ENCODE measurements around the gene MAB21L1. TPM values are rescaled to one million over a fixed set of nuclear protein-coding genes. Genes with fewer than 3 reads are reported as not detected.

Gene MAB21L1
- total RNA-seq, 4 donors from 2014 or later = 0.39 to 2.2 (median 1.2) TPM; not detected in 1

DNA sequence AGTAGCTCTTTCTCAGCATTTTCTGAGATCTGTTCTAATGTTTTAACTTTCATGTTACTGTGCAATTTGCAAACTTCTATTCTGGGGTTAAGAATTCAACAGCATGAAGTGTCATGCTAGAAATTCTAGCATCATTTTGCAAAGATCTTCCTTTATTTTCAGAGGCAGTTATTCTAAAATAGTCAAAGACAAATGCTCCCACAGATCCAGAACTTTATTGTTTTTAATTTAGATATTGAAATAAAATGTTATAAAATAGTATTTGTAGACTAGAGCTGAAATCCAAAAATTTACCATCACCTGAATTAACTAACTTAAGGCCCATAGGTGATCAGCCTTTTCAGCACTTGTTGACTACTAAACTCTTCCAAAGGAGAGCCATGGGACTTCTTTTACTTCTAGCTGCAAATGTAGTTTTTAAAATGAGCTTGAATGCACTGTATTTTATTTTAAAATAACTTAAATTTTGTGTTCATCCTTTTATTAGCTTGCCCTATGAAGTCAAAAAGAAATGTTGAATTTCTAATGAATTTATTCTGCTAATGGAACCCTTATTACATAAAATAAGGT lies 3.2 kb downstream of the MAB21L1 start:
- peak overlapping the region; percentile 59 for H3K4me3 ChIP-seq
- H3K4me1 ChIP-seq = peaks cover 17% of the 10 kb centered on the region

DNA sequence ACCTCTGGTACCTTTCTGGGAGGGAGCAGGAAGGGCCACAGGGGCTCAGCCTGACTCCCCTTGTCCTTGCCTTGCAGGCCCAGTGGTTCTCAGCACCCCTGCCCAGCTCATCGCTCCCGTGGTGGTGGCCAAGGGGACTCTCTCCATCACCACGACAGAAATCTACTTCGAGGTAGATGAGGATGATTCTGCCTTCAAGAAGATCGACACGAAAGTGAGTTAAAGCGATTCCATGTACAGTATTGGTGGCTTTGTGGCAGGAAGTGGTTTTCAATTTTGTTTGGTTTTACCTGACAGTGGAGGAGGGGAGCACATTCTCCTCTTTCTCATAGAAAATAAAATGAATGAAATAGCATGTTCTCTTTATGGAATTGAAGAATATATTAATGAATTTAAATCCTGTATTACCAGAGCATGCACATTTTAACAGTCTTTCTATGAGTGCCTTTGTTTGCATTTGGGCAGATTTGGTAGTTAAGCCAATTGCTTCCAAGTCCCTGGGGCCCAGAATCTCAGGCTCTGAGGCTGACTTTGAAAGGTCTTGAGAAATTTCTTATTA lies 4.1 kb downstream of the MAB21L1 start:
- Histone ChIP-seq H3K36me3 (no peaks in the 10 kb centered on the region), H3K4me3 (peak overlapping the region; percentile 59), H3K27ac (no peak overlapping the region), H3K9me3 (no peaks in the 10 kb centered on the region), H3K4me1 (peaks cover 17% of the 10 kb centered on the region), H3K27me3 (peaks cover 64% of the 10 kb centered on the region)
- 41% methylated on average over 7 of the region's 7 CpGs for WGBS
- no peak for DNase-seq (ENCODE audit: low spot score in 2 of 2)
- no peak for TF ChIP-seq POLR2A (IDR thresholded peaks at IDR 0.05)
- TF ChIP-seq POLR2AphosphoS5 (IDR thresholded peaks at IDR 0.05) = no peak
- TF ChIP-seq EP300 (IDR thresholded peaks at IDR 0.05) = no peak
- TF ChIP-seq, protein P1, sequence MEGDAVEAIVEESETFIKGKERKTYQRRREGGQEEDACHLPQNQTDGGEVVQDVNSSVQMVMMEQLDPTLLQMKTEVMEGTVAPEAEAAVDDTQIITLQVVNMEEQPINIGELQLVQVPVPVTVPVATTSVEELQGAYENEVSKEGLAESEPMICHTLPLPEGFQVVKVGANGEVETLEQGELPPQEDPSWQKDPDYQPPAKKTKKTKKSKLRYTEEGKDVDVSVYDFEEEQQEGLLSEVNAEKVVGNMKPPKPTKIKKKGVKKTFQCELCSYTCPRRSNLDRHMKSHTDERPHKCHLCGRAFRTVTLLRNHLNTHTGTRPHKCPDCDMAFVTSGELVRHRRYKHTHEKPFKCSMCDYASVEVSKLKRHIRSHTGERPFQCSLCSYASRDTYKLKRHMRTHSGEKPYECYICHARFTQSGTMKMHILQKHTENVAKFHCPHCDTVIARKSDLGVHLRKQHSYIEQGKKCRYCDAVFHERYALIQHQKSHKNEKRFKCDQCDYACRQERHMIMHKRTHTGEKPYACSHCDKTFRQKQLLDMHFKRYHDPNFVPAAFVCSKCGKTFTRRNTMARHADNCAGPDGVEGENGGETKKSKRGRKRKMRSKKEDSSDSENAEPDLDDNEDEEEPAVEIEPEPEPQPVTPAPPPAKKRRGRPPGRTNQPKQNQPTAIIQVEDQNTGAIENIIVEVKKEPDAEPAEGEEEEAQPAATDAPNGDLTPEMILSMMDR (IDR thresholded peaks at IDR 0.05) = no peak

More for the DNA sequence above, 3.2 kb downstream of the MAB21L1 start:
- no peaks in the 10 kb centered on the region for H3K36me3 ChIP-seq
- TF ChIP-seq, protein P1 (IDR thresholded peaks at IDR 0.05) = no peak
- no peak for TF ChIP-seq EP300 (IDR thresholded peaks at IDR 0.05)
- TF ChIP-seq POLR2AphosphoS5 (IDR thresholded peaks at IDR 0.05) = no peak
- TF ChIP-seq POLR2A (IDR thresholded peaks at IDR 0.05) = no peak
- DNase-seq (ENCODE audit: low spot score in 2 of 2) = no peak
- peaks cover 68% of the 10 kb centered on the region for H3K27me3 ChIP-seq
- H3K9me3 ChIP-seq = no peaks in the 10 kb centered on the region
- H3K27ac ChIP-seq = no peak overlapping the region

GRCh38 chr13:35471706-35472322 lies 4.7 kb downstream of the MAB21L1 start:
- Histone ChIP-seq H3K4me3 (peak overlapping the region; percentile 59), H3K36me3 (no peaks in the 10 kb centered on the region), H3K9me3 (no peaks in the 10 kb centered on the region), H3K27me3 (peaks cover 63% of the 10 kb centered on the region), H3K4me1 (peaks cover 16% of the 10 kb centered on the region), H3K27ac (peak overlapping the region; percentile 67)
- DNase-seq (ENCODE audit: low spot score in 2 of 2) = no peak
- 51% methylated on average over 28 of the region's 28 CpGs for WGBS
- TF ChIP-seq EP300 (IDR thresholded peaks at IDR 0.05) = no peak
- TF ChIP-seq POLR2AphosphoS5 (IDR thresholded peaks at IDR 0.05) = no peak
- TF ChIP-seq, protein P1 (IDR thresholded peaks at IDR 0.05) = no peak
- no peak for TF ChIP-seq POLR2A (IDR thresholded peaks at IDR 0.05)

DNA sequence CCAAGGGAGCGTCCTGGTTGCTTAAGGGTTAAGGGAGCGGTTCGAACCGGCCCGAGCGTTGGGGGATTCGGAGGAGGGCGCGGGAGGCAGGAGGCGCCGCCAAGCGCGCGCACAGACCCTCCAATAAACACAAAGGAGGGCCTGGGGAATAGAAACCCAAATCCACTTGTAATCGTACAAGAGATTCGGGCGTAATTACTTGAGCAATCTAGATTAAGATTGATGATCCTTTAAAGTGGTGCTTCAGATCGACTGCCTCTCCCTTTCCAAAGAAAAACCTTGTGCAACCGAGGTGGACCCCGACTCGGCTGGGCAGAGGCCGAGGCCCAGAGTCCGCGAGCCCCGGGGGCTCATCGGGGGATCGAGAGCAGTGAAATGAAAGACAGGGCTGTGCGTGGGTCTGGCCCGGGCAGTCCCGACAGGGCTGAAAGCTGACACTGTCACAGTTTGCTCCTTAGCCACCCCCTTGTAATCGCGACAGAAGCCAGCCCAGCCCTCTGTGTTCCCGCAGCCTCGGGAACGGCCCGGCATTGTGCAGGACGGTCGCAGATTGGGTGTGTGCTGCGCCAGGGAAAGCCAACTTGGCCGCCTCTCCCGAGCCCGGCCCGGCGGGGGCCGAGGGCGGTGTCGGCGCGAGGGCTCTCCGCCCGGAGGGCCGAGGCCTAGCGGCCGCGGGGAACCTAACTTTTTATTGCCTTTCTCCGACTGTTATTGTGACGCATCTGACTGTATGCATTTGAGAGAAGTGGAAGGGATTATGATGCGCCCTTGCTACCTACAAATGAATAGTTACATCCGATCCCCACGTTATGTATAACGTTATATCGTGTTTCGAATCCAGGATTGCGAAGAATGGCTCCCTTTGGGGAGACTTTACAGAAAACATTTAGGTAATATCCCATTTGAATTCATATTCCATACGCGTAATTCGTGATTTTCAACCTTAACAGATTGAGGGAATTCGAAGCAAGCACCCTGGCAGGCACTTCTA lies 5.5 kb downstream of the MAB21L1 start:
- Histone ChIP-seq H3K27ac (peak overlapping the region; percentile 67), H3K9me3 (no peaks in the 10 kb centered on the region), H3K36me3 (no peaks in the 10 kb centered on the region), H3K27me3 (peaks cover 54% of the 10 kb centered on the region), H3K4me1 (peaks cover 14% of the 10 kb centered on the region), H3K4me3 (peak overlapping the region; percentile 59)
- WGBS = 11% methylated on average over 46 of the region's 68 CpGs
- TF ChIP-seq, protein P1 (IDR thresholded peaks at IDR 0.05) = no peak
- peak in 1 of 3 donors; percentile 16 for TF ChIP-seq POLR2AphosphoS5 (IDR thresholded peaks at IDR 0.05)
- peak; percentile 67 to 78 for DNase-seq (ENCODE audit: low spot score in 2 of 2)
